K562 (cell line): Measurements from ENCODE around the gene TAF10. TPM values are rescaled to one million over a fixed set of nuclear protein-coding genes. Genes with fewer than 3 reads are reported as not detected.

Experiments used
- ASH1L ChIP-seq: fragments of 450-650 bp; IDR thresholded peaks from 2 replicates; pipeline ENCODE4 v1.6.1; 2018; ENCODE audit warnings: borderline replicate concordance, mild to moderate bottlenecking, low read depth; ENCODE audit not compliant: partially characterized antibody
- BRCA1 ChIP-seq, 2 experiments: fragments of 450-650 bp in 1 of 2; sonication (generic) in 1 of 2; formaldehyde crosslinking in 1 of 2; IDR thresholded peaks; 2 replicates each; pipeline versions ENCODE4 v1.5.0 to v1.6.1; 2017 to 2020; ENCODE audit warnings: mild to moderate bottlenecking in 1 of 2, missing genetic modification reagents in 1 of 2
- ELF1 ChIP-seq: fragments of 200-800 bp; sonication (Bioruptor generic); IDR thresholded peaks from 2 replicates; pipeline ENCODE4 v1.6.1; 2016; ENCODE audit warnings: missing genetic modification characterization, missing compliant biosample characterization
- HDAC3 ChIP-seq: fragments of 450-650 bp; IDR thresholded peaks from 2 replicates; pipeline ENCODE4 v1.6.1; 2018; ENCODE audit warnings: borderline replicate concordance, mild to moderate bottlenecking, moderate library complexity; ENCODE audit not compliant: partially characterized antibody
- HOXB6 ChIP-seq: fragments of 250-450 bp; sonication (Bioruptor Pico); IDR thresholded peaks from 2 replicates; pipeline ENCODE4 v1.5.1; 2022; ENCODE audit warnings: mild to moderate bottlenecking, borderline replicate concordance
- MECOM ChIP-seq: fragments of 250-450 bp; sonication (Bioruptor Pico); IDR thresholded peaks from 2 replicates; pipeline ENCODE4 v1.8.0; 2022; ENCODE audit warnings: inconsistent platforms
- NCOA2 ChIP-seq, 2 experiments: fragments of 450-650 bp; IDR thresholded peaks; 2 replicates each; pipeline ENCODE4 v1.6.1; 2018; ENCODE audit warnings: mild to moderate bottlenecking in 2 of 2, moderate library complexity in 1 of 2; ENCODE audit not compliant: partially characterized antibody in 2 of 2
- NCOR1 ChIP-seq: fragments of 450-650 bp; IDR thresholded peaks from 2 replicates; pipeline ENCODE4 v1.6.1; 2016; ENCODE audit warnings: mild to moderate bottlenecking, moderate library complexity
- PCBP2 ChIP-seq: fragments of 200-400 bp; formaldehyde crosslinking; IDR thresholded peaks from 2 replicates; pipeline ENCODE4 v1.6.1; 2018; ENCODE audit warnings: low read length, low read depth, mild to moderate bottlenecking, moderate library complexity; ENCODE audit not compliant: poor library complexity, severe bottlenecking
- PHB ChIP-seq: fragments of 250-450 bp; sonication (Bioruptor Pico); IDR thresholded peaks from 2 replicates; pipeline ENCODE4 v1.5.0; 2021
- PML ChIP-seq: IDR thresholded peaks from 2 replicates; pipeline ENCODE4 v1.6.1; 2012; ENCODE audit warnings: low read length, inconsistent platforms
- POU5F1 ChIP-seq: fragments of 150-350 bp; IDR thresholded peaks from 2 replicates; pipeline ENCODE4 v1.6.1; 2014; ENCODE audit warnings: borderline replicate concordance, low read length, low read depth, mild to moderate bottlenecking; ENCODE audit not compliant: partially characterized antibody
- PTBP1 ChIP-seq: fragments of 200-400 bp; formaldehyde crosslinking; IDR thresholded peaks from 2 replicates; pipeline ENCODE4 v1.6.1; 2017; ENCODE audit warnings: low read depth, low read length
- SOX6 ChIP-seq: fragments of 450-650 bp; IDR thresholded peaks from 2 replicates; pipeline ENCODE4 v1.6.1; 2014; ENCODE audit warnings: mild to moderate bottlenecking
- TOE1 ChIP-seq, 2 experiments: fragments of 450-650 bp in 1 of 2; sonication (generic) in 1 of 2; formaldehyde crosslinking in 1 of 2; IDR thresholded peaks; 2 replicates each; pipeline versions ENCODE4 v1.7.1 to v1.8.0; 2016 to 2022; ENCODE audit warnings: borderline replicate concordance in 2 of 2, mild to moderate bottlenecking in 2 of 2, antibody characterized with exemption in 1 of 2, inconsistent platforms in 1 of 2, low read depth in 1 of 2, missing genetic modification reagents in 1 of 2, moderate library complexity in 1 of 2
- ZNF146 ChIP-seq: IDR thresholded peaks from one replicate; pipeline ENCODE4 v1.6.1; 2018; ENCODE audit warnings: missing compliant biosample characterization; ENCODE audit not compliant: unreplicated experiment
- ZNF785 ChIP-seq: fragments of 250-450 bp; sonication (Bioruptor Pico); IDR thresholded peaks from 2 replicates; pipeline ENCODE4 v1.4.0; 2020; ENCODE audit warnings: mild to moderate bottlenecking
- polyA plus RNA-seq, 8 experiments: library from polyadenylated mRNA; depleted of rRNA in 4 of 8; stranded (reverse) in 5 of 8; unstranded in 3 of 8; fragments of >200 nt; fragmentation: Nextera tagmentation in 2 of 8; fragmentation: Illumina TruSeq in 1 of 8; extraction: Ambion mirVana in 2 of 8; extraction: Trizol in 1 of 8; gene quantifications; 2 replicates each; pipeline versions ENCODE4 v1.2.1 to v1.2.3, GENCODE V29; 2011 to 2014; ENCODE audit warnings: inconsistent platforms in 1 of 8, missing spikeins in 1 of 8
- total RNA-seq, 7 experiments: library from RNA; depleted of rRNA in 6 of 7; stranded (reverse); fragments of >200 nt in 6 of 7; fragmentation: Illumina TruSeq in 2 of 7; extraction: Trizol in 2 of 7; gene quantifications; 2 replicates each; pipeline versions ENCODE4 v1.2.1 to v1.2.3, GENCODE V29; 2011 to 2021; ENCODE audit warnings: low replicate concordance in 1 of 7
- TF ChIP-seq, protein P1 (sequence below): fragments of 150-350 bp; conservative IDR thresholded peaks from 2 replicates; pipeline ENCODE4 v1.6.1; 2014; ENCODE audit warnings: low read length
- TF ChIP-seq, protein P2 (sequence below): fragments of 450-650 bp; formaldehyde crosslinking; conservative IDR thresholded peaks from 2 replicates; pipeline ENCODE4 v1.4.0; 2022; ENCODE audit warnings: mild to moderate bottlenecking, missing genetic modification characterization
- TF ChIP-seq, protein P3 (sequence below): fragments of 250-450 bp; sonication (Bioruptor Pico); IDR thresholded peaks from 2 replicates; pipeline ENCODE4 v1.8.0; 2022; ENCODE audit warnings: moderate library complexity, mild to moderate bottlenecking, inconsistent platforms

TAF10 gene
- total and polyA plus RNA-seq, 9 of the 15 experiments (the other 6 are each of a cell fraction or from before 2014, with no cell fraction given) = 19.5 to 197 (median 121) TPM

DNA sequence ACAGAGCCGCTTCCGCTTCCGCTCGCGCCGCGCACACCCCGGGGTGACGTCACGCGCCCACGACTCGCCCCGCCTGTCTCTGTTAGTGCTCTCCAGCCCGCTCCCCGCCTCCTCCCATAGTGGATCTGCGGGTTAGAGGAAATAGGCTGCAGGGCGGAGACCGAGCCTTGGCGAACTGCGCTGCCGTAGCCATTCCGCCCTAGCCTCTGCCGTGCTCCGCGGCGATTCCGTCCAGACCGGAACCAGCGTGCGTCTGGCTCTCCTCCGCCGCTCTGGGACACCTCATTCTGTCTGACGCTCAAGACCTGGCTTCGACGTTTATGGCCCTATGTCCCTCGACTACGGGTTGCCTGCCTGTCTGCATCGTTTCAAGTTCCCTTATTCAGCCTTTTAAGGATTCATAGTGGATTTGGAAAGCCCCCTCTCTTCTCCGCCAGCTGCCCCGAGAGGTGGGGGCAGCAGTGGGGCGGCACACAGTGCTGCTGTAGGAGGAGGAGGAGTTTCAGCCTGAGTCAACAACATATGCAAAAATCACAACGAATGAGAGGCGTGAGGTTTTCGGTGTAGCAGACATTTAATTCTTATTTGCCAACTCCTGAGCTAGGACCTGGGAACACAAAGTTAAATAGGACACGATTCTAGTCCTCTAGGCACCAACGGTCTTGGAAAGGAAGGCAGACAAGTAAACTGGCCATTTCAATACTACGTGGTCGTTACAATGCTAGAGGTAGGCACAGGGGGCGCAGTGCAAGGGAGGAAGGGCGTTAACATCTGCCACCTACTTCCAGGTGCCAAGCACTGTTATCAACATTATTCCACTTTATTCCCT is at the start of gene TAF10 (continued):
- TF ChIP-seq TOE1 (IDR thresholded peaks at IDR 0.05; ENCODE audit: borderline replicate concordance) (peak; percentile 70), TOE1 (CRISPR knock-in tag; IDR thresholded peaks at IDR 0.05; ENCODE audit: borderline replicate concordance, low read depth) (peak; percentile 39; the same call in 1 of the 2 replicates), PTBP1 (no peak), HDAC3 (peak; percentile 71), ELF1 (tag) (peak; percentile 96), PML (peak; percentile 84), MECOM (CRISPR knock-in tag) (no peak), SOX6 (no peak; the same call in 1 of the 2 replicates), NCOR1 (no peak), NCOA2 (IDR thresholded peaks at IDR 0.05; ENCODE audit: partially characterized antibody in 2 of 2) (no peak), ZNF785 (CRISPR knock-in tag) (no peak), PHB (CRISPR knock-in tag) (peak; percentile 48; the same call in 1 of the 2 replicates), HOXB6 (no peak), BRCA1 (IDR thresholded peaks at IDR 0.05) (no peak), BRCA1 (CRISPR knock-in tag; IDR thresholded peaks at IDR 0.05) (no peak), ASH1L (peak; percentile 40), POU5F1 (no peak), PCBP2 (no peak), ZNF146 (no peak)
- TF ChIP-seq, protein P1, sequence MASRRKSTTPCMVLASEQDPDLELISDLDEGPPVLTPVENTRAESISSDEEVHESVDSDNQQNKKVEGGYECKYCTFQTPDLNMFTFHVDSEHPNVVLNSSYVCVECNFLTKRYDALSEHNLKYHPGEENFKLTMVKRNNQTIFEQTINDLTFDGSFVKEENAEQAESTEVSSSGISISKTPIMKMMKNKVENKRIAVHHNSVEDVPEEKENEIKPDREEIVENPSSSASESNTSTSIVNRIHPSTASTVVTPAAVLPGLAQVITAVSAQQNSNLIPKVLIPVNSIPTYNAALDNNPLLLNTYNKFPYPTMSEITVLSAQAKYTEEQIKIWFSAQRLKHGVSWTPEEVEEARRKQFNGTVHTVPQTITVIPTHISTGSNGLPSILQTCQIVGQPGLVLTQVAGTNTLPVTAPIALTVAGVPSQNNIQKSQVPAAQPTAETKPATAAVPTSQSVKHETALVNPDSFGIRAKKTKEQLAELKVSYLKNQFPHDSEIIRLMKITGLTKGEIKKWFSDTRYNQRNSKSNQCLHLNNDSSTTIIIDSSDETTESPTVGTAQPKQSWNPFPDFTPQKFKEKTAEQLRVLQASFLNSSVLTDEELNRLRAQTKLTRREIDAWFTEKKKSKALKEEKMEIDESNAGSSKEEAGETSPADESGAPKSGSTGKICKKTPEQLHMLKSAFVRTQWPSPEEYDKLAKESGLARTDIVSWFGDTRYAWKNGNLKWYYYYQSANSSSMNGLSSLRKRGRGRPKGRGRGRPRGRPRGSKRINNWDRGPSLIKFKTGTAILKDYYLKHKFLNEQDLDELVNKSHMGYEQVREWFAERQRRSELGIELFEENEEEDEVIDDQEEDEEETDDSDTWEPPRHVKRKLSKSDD = no peak
- TF ChIP-seq, protein P2, sequence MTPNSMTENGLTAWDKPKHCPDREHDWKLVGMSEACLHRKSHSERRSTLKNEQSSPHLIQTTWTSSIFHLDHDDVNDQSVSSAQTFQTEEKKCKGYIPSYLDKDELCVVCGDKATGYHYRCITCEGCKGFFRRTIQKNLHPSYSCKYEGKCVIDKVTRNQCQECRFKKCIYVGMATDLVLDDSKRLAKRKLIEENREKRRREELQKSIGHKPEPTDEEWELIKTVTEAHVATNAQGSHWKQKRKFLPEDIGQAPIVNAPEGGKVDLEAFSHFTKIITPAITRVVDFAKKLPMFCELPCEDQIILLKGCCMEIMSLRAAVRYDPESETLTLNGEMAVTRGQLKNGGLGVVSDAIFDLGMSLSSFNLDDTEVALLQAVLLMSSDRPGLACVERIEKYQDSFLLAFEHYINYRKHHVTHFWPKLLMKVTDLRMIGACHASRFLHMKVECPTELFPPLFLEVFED = peak; percentile 68; the same call in 1 of the 2 replicates
- TF ChIP-seq, protein P3, sequence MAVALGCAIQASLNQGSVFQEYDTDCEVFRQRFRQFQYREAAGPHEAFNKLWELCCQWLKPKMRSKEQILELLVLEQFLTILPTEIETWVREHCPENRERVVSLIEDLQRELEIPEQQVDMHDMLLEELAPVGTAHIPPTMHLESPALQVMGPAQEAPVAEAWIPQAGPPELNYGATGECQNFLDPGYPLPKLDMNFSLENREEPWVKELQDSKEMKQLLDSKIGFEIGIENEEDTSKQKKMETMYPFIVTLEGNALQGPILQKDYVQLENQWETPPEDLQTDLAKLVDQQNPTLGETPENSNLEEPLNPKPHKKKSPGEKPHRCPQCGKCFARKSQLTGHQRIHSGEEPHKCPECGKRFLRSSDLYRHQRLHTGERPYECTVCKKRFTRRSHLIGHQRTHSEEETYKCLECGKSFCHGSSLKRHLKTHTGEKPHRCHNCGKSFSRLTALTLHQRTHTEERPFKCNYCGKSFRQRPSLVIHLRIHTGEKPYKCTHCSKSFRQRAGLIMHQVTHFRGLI (CRISPR knock-in tag) = no peak
